SIG-M5 treated with dmso at 0.1 percent for 504 hours (cell line): ENCODE measurements around the gene MGAM2.

Experiments used
- DNase-seq: peaks from one replicate; lab custom pipeline; 2025; ENCODE audit not compliant: unreplicated experiment; lab: John Stamatoyannopoulos, UW

MGAM2 gene

GRCh38 chr7:142263598-142264380 is 152.3 kb downstream of the MGAM2 start:
- no peak for DNase-seq
